C4-2B (cell line): ENCODE measurements around the gene AUTS2.

ENCODE experiments used
- H3K27ac ChIP-seq: fragments of 450-650 bp; 2 replicates; pipeline ENCODE4 v1.5.1; 2017
- ZFX ChIP-seq: fragments of 450-650 bp; IDR thresholded peaks from 2 replicates; pipeline ENCODE4 v1.6.1; 2017
- TF ChIP-seq, protein P1 (sequence below): fragments of 450-650 bp; conservative IDR thresholded peaks from 2 replicates; pipeline ENCODE4 v1.5.1; 2017; ENCODE audit warnings: mild to moderate bottlenecking

Gene AUTS2

DNA sequence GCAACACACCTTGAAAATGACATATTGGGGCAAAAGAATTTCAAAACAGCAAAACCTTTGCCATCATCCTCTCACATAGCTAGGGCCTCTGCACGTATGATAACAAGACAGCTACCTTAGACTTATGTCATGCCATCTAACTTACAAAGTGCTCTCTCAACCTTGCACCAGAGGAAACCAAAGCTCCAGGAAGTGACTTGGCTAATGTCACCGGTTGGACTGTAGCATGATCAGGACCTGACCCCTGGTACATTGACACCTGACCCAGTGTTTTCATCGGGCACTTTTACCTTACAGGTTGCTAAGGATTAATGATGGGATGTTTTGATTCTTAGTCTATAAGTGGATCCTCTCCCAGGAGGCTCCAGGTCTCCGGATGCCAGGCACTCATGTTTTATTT lies 1003.8 kb downstream of the AUTS2 start:
- no peak overlapping the region for H3K27ac ChIP-seq
- TF ChIP-seq, protein P1, sequence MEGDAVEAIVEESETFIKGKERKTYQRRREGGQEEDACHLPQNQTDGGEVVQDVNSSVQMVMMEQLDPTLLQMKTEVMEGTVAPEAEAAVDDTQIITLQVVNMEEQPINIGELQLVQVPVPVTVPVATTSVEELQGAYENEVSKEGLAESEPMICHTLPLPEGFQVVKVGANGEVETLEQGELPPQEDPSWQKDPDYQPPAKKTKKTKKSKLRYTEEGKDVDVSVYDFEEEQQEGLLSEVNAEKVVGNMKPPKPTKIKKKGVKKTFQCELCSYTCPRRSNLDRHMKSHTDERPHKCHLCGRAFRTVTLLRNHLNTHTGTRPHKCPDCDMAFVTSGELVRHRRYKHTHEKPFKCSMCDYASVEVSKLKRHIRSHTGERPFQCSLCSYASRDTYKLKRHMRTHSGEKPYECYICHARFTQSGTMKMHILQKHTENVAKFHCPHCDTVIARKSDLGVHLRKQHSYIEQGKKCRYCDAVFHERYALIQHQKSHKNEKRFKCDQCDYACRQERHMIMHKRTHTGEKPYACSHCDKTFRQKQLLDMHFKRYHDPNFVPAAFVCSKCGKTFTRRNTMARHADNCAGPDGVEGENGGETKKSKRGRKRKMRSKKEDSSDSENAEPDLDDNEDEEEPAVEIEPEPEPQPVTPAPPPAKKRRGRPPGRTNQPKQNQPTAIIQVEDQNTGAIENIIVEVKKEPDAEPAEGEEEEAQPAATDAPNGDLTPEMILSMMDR: no peak
- TF ChIP-seq ZFX: no peak

DNA sequence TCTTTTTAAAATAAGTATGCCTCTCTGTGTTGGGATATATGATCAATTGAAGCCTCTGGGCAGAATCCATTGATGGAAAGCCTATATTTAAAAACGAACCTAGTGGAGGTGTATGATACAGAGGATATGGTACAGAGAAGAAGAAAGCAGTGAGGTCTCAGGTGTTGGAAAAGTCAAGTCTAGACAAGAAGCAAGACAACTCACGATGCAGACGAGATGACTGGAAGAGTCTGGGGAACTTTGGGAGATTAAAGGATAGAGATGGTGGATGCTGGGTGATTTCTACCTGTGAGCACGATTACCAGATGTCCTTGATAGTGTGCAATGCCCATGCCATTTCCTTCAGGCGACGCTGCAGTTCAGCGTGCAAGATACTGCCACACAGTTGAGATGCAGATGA lies 1009.0 kb downstream of the AUTS2 start:
- TF ChIP-seq, protein P1: no peak
- no peak for TF ChIP-seq ZFX
- no peak overlapping the region for H3K27ac ChIP-seq

DNA sequence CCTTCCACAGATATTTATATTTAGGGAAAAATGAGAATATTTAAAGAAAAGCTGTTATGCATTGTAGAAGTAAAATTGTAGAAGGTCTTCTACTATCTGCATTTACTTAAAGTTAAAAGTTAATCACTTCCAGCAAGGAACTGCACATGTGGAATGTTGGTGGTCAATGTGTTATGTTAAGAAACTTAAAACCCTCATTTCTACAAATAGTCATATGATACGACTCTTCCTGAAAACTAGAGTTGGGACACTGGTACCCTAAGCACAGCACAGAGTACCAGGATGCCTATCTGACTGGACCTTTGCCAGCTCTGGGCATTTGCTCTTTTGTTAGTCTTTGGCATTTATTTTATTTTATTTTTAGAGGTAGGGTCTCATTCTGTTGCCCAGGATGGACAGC lies 1009.5 kb downstream of the AUTS2 start:
- TF ChIP-seq ZFX: no peak
- TF ChIP-seq, protein P1: no peak
- no peak overlapping the region for H3K27ac ChIP-seq

DNA sequence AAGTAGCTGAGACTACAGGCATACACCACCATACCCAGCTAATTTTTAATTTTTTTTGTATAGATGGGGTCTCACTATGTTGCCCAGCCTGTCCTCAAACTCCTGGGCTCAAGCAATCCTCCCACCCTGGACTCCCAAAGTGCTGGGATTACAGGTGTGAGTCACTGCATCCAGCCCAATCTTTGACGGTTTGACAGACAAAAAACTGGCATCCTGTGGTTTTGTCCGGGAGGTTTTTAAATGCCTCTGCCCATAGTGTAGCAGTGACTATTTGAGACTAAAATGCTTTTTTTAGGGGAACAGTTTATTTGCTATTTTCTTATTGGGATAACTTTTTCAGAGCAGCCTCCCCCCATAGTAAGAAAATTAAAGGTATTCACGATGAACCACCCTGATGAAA lies 1010.0 kb downstream of the AUTS2 start:
- TF ChIP-seq, protein P1: no peak
- no peak for TF ChIP-seq ZFX
- H3K27ac ChIP-seq: no peak overlapping the region

DNA sequence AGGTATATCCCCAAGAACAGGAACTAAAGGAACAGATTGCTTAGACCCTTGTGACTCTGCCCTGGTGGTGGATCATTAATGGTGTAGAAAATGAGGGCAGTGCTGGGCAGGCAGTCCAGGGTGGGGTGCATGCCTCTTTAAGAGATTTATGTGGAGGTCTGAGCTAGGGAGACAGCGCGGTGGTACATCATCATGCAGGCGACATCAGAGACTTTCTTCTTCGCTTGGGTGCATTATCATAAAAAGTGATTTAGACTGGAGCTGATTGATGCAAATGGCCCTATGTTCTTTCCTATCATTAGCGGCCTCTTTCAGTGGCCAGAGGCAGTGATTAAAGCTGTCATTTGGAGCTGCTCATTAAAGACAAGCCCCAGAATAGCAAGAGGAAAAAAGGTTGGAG lies 1014.5 kb downstream of the AUTS2 start:
- H3K27ac ChIP-seq: no peak overlapping the region
- TF ChIP-seq ZFX: no peak
- TF ChIP-seq, protein P1: no peak

DNA sequence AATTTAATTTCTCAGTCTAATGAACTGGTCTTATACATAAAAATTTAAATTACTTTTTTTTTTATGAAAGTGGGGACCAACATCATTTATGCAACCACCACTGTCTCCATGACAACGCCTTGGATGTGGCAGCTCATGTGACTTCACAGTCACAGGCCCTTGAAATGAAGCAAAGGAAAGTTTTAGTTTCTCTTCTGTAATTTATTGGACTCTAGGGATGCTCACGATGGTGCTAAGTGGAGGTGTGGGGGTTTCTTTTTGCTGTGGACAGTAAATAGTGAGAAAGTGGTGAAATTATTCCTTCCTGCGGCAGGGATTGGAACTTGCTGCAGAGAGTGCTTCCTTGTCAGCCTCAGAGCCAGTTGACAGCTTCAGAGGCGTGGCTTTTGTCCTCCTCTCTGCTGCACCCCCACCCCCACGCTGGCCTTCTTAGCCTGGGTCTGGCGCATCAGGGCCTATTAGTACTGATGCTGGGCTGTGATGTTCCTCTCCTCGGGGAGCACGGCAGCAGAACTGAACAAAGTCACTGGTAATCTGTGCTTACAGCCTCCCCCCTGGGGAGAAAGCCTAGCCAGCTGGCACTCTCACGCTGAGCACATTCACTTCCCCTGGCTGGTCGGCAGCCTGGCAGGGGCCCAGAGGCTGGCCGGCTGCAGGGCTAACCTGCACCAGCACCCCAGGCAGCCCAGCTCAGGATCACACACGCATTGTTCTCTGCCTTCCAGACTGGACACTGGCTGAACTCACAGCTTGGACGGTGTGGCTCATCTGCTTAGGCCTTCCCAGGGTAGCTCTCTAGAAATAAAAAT lies 1016.2 kb downstream of the AUTS2 start:
- no peak for TF ChIP-seq ZFX
- H3K27ac ChIP-seq: no peak overlapping the region

DNA sequence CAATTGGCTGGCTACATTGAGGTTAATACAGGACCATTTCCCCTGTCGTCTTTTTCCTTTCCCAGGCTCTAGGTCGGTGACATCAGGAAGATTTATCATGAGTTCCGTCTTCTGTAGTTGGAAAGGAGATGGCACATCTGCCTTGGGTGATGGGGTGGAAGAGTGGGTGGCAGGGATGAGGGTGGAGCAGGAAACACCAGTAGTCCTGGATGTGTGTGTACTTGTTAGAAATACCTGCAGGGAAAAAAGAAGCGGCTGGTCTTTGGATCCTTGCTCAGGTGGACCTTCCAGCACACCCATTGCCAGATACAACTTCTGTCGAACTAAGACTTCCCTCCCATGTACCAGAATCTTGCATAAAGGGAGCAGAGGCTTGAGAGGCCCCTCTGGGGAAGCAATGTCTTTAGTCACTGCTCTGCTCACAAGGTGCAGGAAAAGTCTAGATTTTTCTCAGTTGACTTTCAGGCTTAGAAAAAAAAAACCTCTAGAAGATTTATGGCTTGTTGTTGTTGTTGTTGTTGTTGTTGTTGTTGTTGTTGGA lies 1016.9 kb downstream of the AUTS2 start:
- H3K27ac ChIP-seq: no peak overlapping the region
- no peak for TF ChIP-seq ZFX
- TF ChIP-seq, protein P1: no peak

DNA sequence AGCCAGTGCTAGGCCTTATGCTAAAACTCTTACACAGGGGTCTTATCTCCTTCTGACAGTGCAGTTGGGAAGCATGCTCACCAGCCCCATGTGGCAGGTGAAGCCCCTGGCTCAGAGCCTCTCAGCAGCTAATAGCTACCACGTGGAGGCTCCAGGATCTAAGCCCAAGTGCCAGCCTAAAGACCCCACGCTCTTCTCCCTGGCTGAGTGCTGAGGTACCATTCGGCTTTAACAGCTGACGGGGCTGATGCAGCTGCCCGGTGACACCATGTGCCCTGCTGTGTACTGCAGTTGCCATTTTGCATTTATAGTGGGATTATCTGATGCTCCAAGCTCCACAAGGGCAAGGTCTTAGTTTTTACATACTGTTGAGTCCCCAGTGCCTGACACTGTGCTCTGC lies 1017.9 kb downstream of the AUTS2 start:
- no peak overlapping the region for H3K27ac ChIP-seq
- no peak for TF ChIP-seq ZFX
- TF ChIP-seq, protein P1: no peak
